Loucy (cell line): ENCODE measurements around the gene ATG7.

ENCODE experiments used
- H2AFZ ChIP-seq: fragments of 200-600 bp; sonication (generic); 2 replicates; pipeline ENCODE4 v1.6.0; 2016; ENCODE audit warnings: antibody characterized with exemption, mild to moderate bottlenecking, low read length, moderate library complexity
- H3F3A ChIP-seq: fragments of 200-600 bp; 2 replicates; pipeline ENCODE4 v1.6.0; 2016; ENCODE audit warnings: antibody characterized with exemption, low read depth, mild to moderate bottlenecking
- H3K27me3 ChIP-seq: fragments of 200-600 bp; sonication (generic); 2 replicates; pipeline ENCODE4 v1.6.1; 2014; ENCODE audit warnings: low read length, mild to moderate bottlenecking; ENCODE audit not compliant: insufficient read depth, poor library complexity, severe bottlenecking
- H3K36me3 ChIP-seq: fragments of 200-600 bp; sonication (generic); 2 replicates; pipeline ENCODE4 v1.6.1; 2016; ENCODE audit warnings: low read length; ENCODE audit not compliant: insufficient read depth
- H3K4me1 ChIP-seq: fragments of 200-600 bp; sonication (generic); 2 replicates; pipeline ENCODE4 v1.5.1; 2014; ENCODE audit warnings: low read length, mild to moderate bottlenecking; ENCODE audit not compliant: insufficient read depth, poor library complexity, severe bottlenecking
- H3K4me2 ChIP-seq: fragments of 200-600 bp; sonication (generic); 2 replicates; pipeline ENCODE4 v1.6.0; 2014; ENCODE audit warnings: antibody characterized with exemption, low read length, low read depth, mild to moderate bottlenecking; ENCODE audit not compliant: poor library complexity, severe bottlenecking
- H3K4me3 ChIP-seq: fragments of 200-600 bp; sonication (generic); 2 replicates; pipeline ENCODE4 v1.5.1; 2014; ENCODE audit warnings: low read length, mild to moderate bottlenecking, mixed read lengths; ENCODE audit not compliant: poor library complexity, severe bottlenecking
- H3K79me2 ChIP-seq: fragments of 200-600 bp; sonication (generic); 2 replicates; pipeline ENCODE4 v1.6.1; 2014; ENCODE audit warnings: low read length; ENCODE audit not compliant: insufficient read depth
- H3K9ac ChIP-seq: fragments of 200-600 bp; sonication (generic); 2 replicates; pipeline ENCODE4 v1.6.0; 2014; ENCODE audit warnings: mild to moderate bottlenecking, low read depth, low read length, moderate library complexity; ENCODE audit not compliant: poor library complexity, severe bottlenecking
- H3K9me2 ChIP-seq: fragments of 200-600 bp; sonication (generic); replicated peaks from 2 replicates; pipeline ENCODE4 v1.6.1; 2016; ENCODE audit warnings: low read depth, low read length, mixed read lengths
- H3K9me3 ChIP-seq: fragments of 200-600 bp; sonication (generic); 2 replicates; pipeline ENCODE4 v1.6.1; 2014; ENCODE audit warnings: mild to moderate bottlenecking, antibody characterized with exemption, low read length, low read depth; ENCODE audit not compliant: insufficient read depth
- H4K20me1 ChIP-seq: fragments of 200-600 bp; sonication (generic); 2 replicates; pipeline ENCODE4 v1.6.0; 2014; ENCODE audit warnings: antibody characterized with exemption, low read length, mild to moderate bottlenecking; ENCODE audit not compliant: insufficient read depth, poor library complexity, severe bottlenecking
- CTCF ChIP-seq: fragments of 200-600 bp; sonication (generic); conservative IDR thresholded peaks from 2 replicates; pipeline ENCODE4 v1.5.1; 2014; ENCODE audit warnings: mild to moderate bottlenecking, antibody characterized with exemption, low read length
- EZH2phosphoT487 ChIP-seq: fragments of 200-600 bp; IDR thresholded peaks from 2 replicates; pipeline ENCODE4 v1.6.1; 2018; ENCODE audit warnings: antibody characterized with exemption, mild to moderate bottlenecking, moderate library complexity, borderline replicate concordance

The ATG7 gene

GRCh38 chr3:11565492-11565891 is 293.3 kb downstream of the ATG7 start:
- Histone ChIP-seq H3K9me2 (no peaks in the 10 kb centered on the region), H3K9me3 (no peaks in the 10 kb centered on the region), H3K9ac (no peak overlapping the region), H3K4me1 (no peaks in the 10 kb centered on the region), H3K79me2 (peaks cover 94% of the 10 kb centered on the region), H3K36me3 (peaks cover 92% of the 10 kb centered on the region; the same call in 1 of the 2 replicates), H3K4me2 (no peak overlapping the region), H4K20me1 (peaks cover 94% of the 10 kb centered on the region), H2AFZ (no peak overlapping the region), H3K4me3 (no peak overlapping the region), H3F3A (no peaks in the 10 kb centered on the region), H3K27me3 (no peaks in the 10 kb centered on the region)
- TF ChIP-seq CTCF = no peak
- no peak for TF ChIP-seq EZH2phosphoT487

DNA sequence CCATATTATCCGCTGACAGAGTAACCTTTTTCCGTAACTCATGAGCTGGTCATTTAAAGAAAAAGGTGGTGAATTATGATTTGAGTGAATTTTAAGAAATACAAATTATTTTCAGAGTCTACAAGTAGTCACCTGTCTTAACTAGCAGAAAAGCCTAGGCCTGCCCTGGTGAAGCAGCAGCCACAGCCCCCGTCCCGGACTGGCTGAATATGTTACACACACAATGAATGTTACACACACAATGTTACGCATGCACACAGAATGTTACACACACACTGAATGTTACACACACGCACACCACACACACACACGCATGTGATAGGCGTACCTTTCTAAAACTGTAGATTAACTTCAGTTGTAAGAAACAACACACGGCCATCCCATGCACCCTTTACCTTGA is 293.7 kb downstream of the ATG7 start:
- Histone ChIP-seq H3K79me2 (peaks cover 94% of the 10 kb centered on the region), H3F3A (no peaks in the 10 kb centered on the region), H3K27me3 (no peaks in the 10 kb centered on the region), H3K9me2 (no peaks in the 10 kb centered on the region), H3K4me1 (no peaks in the 10 kb centered on the region), H3K4me3 (no peak overlapping the region), H3K9me3 (no peaks in the 10 kb centered on the region), H3K9ac (no peak overlapping the region), H3K4me2 (no peak overlapping the region), H2AFZ (no peak overlapping the region), H3K36me3 (peaks cover 92% of the 10 kb centered on the region; the same call in 1 of the 2 replicates), H4K20me1 (peaks cover 96% of the 10 kb centered on the region)
- TF ChIP-seq EZH2phosphoT487 (no peak), CTCF (no peak)

- TF ChIP-seq EZH2phosphoT487 = no peak
- no peak for TF ChIP-seq CTCF
- no peaks in the 10 kb centered on the region for H3K9me3 ChIP-seq
- no peak overlapping the region for H3K4me2 ChIP-seq
- peaks cover 92% of the 10 kb centered on the region; the same call in 1 of the 2 replicates for H3K36me3 ChIP-seq
- no peak overlapping the region for H3K4me3 ChIP-seq
- H4K20me1 ChIP-seq = peaks cover 96% of the 10 kb centered on the region
- H3F3A ChIP-seq = no peaks in the 10 kb centered on the region
- no peaks in the 10 kb centered on the region for H3K4me1 ChIP-seq
- no peak overlapping the region for H2AFZ ChIP-seq
- H3K9ac ChIP-seq = no peak overlapping the region
- no peaks in the 10 kb centered on the region for H3K27me3 ChIP-seq
- H3K79me2 ChIP-seq = peaks cover 94% of the 10 kb centered on the region
- no peaks in the 10 kb centered on the region for H3K9me2 ChIP-seq
Measured at GRCh38 chr3:11566478-11566877, 294.3 kb downstream of the ATG7 start.
